ENCODE measurements around the gene SUSD4. TPM values are rescaled to one million over a fixed set of nuclear protein-coding genes. Genes with fewer than 3 reads are reported as not detected.

SUSD4 gene
- total and polyA plus RNA-seq, 2 donors (not counting 3 experiments of a cell fraction or from before 2014, with no cell fraction given), result not detected

DNA sequence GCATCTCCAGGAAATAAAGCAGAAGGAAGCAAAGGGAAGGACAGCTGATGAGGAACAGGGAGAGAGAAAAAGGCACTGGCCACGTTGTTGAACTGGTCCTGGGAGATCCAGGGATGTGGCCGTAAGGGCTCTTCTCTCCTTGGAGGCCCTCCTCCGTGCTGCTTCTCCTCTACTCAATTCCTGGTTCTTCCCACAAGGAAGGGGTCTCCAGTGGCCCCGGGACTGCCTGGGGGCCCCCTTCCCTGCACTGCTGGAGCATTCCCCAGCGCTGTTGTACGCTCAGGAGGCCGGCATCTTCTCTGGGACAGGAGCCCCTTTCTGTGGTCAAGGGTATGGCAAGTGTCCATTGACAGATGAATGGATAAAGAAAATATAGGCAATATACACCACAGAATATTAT lies 132.4 kb downstream of the SUSD4 start:
- intact Hi-C loops (cut with micrococcal nuclease) (loop anchor here (5.0 to 10.0 kb wide), 3 partner anchors 99 to 437 kb away; no protein-coding TSS in a partner anchor), dilution Hi-C loops (cut with MboI; ENCODE audit: extremely low pct_ligation_motif_present, low sequenced_read_pairs) (no loop called here)
- Histone ChIP-seq H3K9ac (replicated peaks; ENCODE audit: extremely low read depth, insufficient read depth, low read length) (no peak overlapping the region), H3K27me3 (ENCODE audit: control insufficient read depth in 2 of 2, insufficient read depth in 2 of 2, low read length in 2 of 2) (peaks cover 0 to 2% of the 10 kb centered on the region in 2 experiments), H4K20me1 (replicated peaks; ENCODE audit: control insufficient read depth, extremely low read depth, insufficient read depth, low read length) (no peaks in the 10 kb centered on the region), H3K9me3 (replicated peaks; ENCODE audit: control insufficient read depth, insufficient read depth, low read length) (no peaks in the 10 kb centered on the region), H3K4me2 (ENCODE audit: insufficient read depth, low read length) (no peak overlapping the region), H3K9me1 (replicated peaks; ENCODE audit: control insufficient read depth, extremely low read depth, insufficient read depth, low read length) (no peaks in the 10 kb centered on the region), H3K4me1 (ENCODE audit: control insufficient read depth, extremely low read depth, insufficient read depth, low read length) (peaks cover 13% of the 10 kb centered on the region), H2AFZ (ENCODE audit: low read depth, low read length) (no peak overlapping the region), H3K79me2 (ENCODE audit: control insufficient read depth, insufficient read depth, low read length) (no peaks in the 10 kb centered on the region), H3K36me3 (ENCODE audit: control insufficient read depth in 2 of 2, extremely low read depth in 1 of 2, insufficient read depth in 2 of 2, low read length in 2 of 2) (no peaks in the 10 kb centered on the region), H3K4me3 (replicated peaks in 1 of 3; ENCODE audit: insufficient read depth in 1 of 3, low read depth in 1 of 3, low read length in 3 of 3) (no peak overlapping the region), H3K27ac (ENCODE audit: insufficient read depth, low read depth, low read length) (no peak overlapping the region)
- no TSS peak for BruUV-seq (replicated peaks)
- no peak for FAIRE-seq
- no peak for DNase-seq (ENCODE audit: low read depth, low spot score)
- TF ChIP-seq MAX (IDR thresholded peaks at IDR 0.05; ENCODE audit: insufficient read depth, insufficient read length) (no peak), POLR2AphosphoS5 (IDR thresholded peaks at IDR 0.05; ENCODE audit: insufficient read depth, low read depth, low read length) (no peak), GATA2 (IDR thresholded peaks at IDR 0.05; ENCODE audit: insufficient read depth, insufficient read length, low read depth, low read length) (no peak), CTCF (IDR thresholded peaks at IDR 0.05; ENCODE audit: extremely low read depth in 1 of 2, insufficient read depth in 1 of 2, low read depth in 1 of 2, low read length in 2 of 2) (no peak), EZH2 (IDR thresholded peaks at IDR 0.05; ENCODE audit: borderline replicate concordance, low read depth, low read length, severe bottlenecking) (no peak), POLR2A (IDR thresholded peaks at IDR 0.05; ENCODE audit: low read depth, low read length) (no peak), JUN (IDR thresholded peaks at IDR 0.05; ENCODE audit: borderline replicate concordance, insufficient read depth, insufficient read length, low read depth) (no peak), MYC (IDR thresholded peaks at IDR 0.05; ENCODE audit: low read depth, low read length) (no peak), FOS (IDR thresholded peaks at IDR 0.05; ENCODE audit: borderline replicate concordance, insufficient read depth, low read length) (no peak)
- ChIA-PET CTCF (no interaction called here), POLR2A (no interaction called here)
